Breast epithelium (tissue), 4 donors: ENCODE results near the gene CFAP141. TPM values are rescaled to one million over a fixed set of nuclear protein-coding genes. Genes with fewer than 3 reads are reported as not detected.
A peak's percentile ranks its signal among the peaks of the same experiment; 100 is the strongest.
"Not testable (repeated sequence)": the region's sequence is repeated elsewhere in the genome, so short reads cannot be mapped to it uniquely, and the experiment has no call there.

Experiments
- DNase-seq, 2 donors: peaks; one replicate each; pipeline ENCODE4 v3.0.0-alpha.2; 2019; ENCODE audit warnings: low spot score in 2 of 2
- H3K27ac ChIP-seq, 2 donors: fragments of 200-600 bp; sonication (generic) in 1 of 2; one replicate each; pipeline ENCODE4 v1.5.1; 2016 to 2019; ENCODE audit warnings: mild to moderate bottlenecking in 1 of 2
- H3K27me3 ChIP-seq, 2 donors: fragments of 200-600 bp; sonication (generic) in 1 of 2; one replicate each; pipeline versions ENCODE4 v1.5.1 to v1.6.0; 2017 to 2019; ENCODE audit warnings: control low read depth in 1 of 2, mild to moderate bottlenecking in 1 of 2
- H3K36me3 ChIP-seq: fragments of 200-600 bp; one replicate; pipeline ENCODE4 v1.5.1; 2019
- H3K4me1 ChIP-seq, 2 donors: fragments of 200-600 bp; sonication (generic); one replicate each; pipeline ENCODE4 v1.5.1; 2016 to 2019; ENCODE audit warnings: control low read depth in 1 of 2
- H3K4me3 ChIP-seq, 3 donors: fragments of 200-600 bp; sonication (generic); 1 replicate in 2 of 3; 2 replicates in 1 of 3; pipeline ENCODE4 v1.5.1; 2016 to 2019; ENCODE audit warnings: mild to moderate bottlenecking in 3 of 3, moderate library complexity in 2 of 3
- H3K9me3 ChIP-seq, 2 donors: fragments of 200-600 bp; sonication (generic) in 1 of 2; one replicate each; pipeline ENCODE4 v1.5.1; 2016 to 2019; ENCODE audit warnings: control low read depth in 1 of 2
- CTCF ChIP-seq, 3 donors: fragments of 450-650 bp; IDR thresholded peaks; one replicate each; pipeline ENCODE4 v1.5.1; 2016 to 2017; ENCODE audit warnings: antibody characterized with exemption in 3 of 3, mild to moderate bottlenecking in 3 of 3, moderate library complexity in 3 of 3
- POLR2A ChIP-seq: fragments of 450-650 bp; IDR thresholded peaks from one replicate; pipeline ENCODE4 v1.6.1; 2016; ENCODE audit warnings: antibody characterized with exemption, mild to moderate bottlenecking, moderate library complexity
- POLR2AphosphoS5 ChIP-seq, 3 donors: sonication (generic); formaldehyde crosslinking; IDR thresholded peaks; one replicate each; pipeline ENCODE4 v1.6.1; 2017; ENCODE audit warnings: antibody characterized with exemption in 3 of 3
- intact Hi-C: fragments of 100-400 bp; cut with DNase I; formaldehyde crosslinking; loops from one replicate; pipeline ENCODE4 v1.15.1; 2023; ENCODE audit warnings: low total_unique reads
- total RNA-seq, 3 donors: library from RNA; depleted of rRNA; stranded (reverse); fragments of >200 nt; gene quantifications; one replicate each; pipeline ENCODE4 v1.1.0, GENCODE V29; 2016

The CFAP141 gene
- total RNA-seq, 3 donors from 2014 or later = not detected

GRCh38 chr1:154208677-154209388, 2.7 kb upstream of the CFAP141 start:
- Histone ChIP-seq H3K27me3 (no peaks in the 10 kb centered on the region), H3K36me3 (peaks cover 13% of the 10 kb centered on the region), H3K4me3 (no peak overlapping the region), H3K4me1 (no peaks in the 10 kb centered on the region), H3K9me3 (no peaks in the 10 kb centered on the region), H3K27ac (no peak overlapping the region)
- intact Hi-C loops = loop anchor here (10.0 kb wide), 1 partner anchor 56 kb away; no protein-coding TSS in a partner anchor
- TF ChIP-seq POLR2A (no peak), POLR2AphosphoS5 (IDR thresholded peaks at IDR 0.05) (no peak), CTCF (IDR thresholded peaks at IDR 0.05) (no peak)
- DNase-seq = no peak

GRCh38 chr1:154207262-154207661, 1.1 kb upstream of the CFAP141 start:
- TF ChIP-seq CTCF (IDR thresholded peaks at IDR 0.05) (no peak), POLR2A (no peak), POLR2AphosphoS5 (IDR thresholded peaks at IDR 0.05) (no peak)
- no peak for DNase-seq
- no peaks in the 10 kb centered on the region for H3K27me3 ChIP-seq
- intact Hi-C loops = loop anchor here (10.0 kb wide), 1 partner anchor 58 kb away; no protein-coding TSS in a partner anchor
- H3K4me1 ChIP-seq = no peaks in the 10 kb centered on the region
- H3K27ac ChIP-seq = no peak overlapping the region
- no peaks in the 10 kb centered on the region for H3K9me3 ChIP-seq
- peaks cover 9% of the 10 kb centered on the region for H3K36me3 ChIP-seq
- H3K4me3 ChIP-seq = no peak overlapping the region

GRCh38 chr1:154205778-154206177, 355 bp downstream of the CFAP141 start:
- not testable (repeated sequence) for H3K4me1 ChIP-seq, H3K4me3 ChIP-seq, H3K27ac ChIP-seq, DNase-seq, H3K27me3 ChIP-seq, H3K9me3 ChIP-seq, H3K36me3 ChIP-seq
- intact Hi-C loops = loop anchor here (10.0 kb wide), 1 partner anchor 59 kb away; no protein-coding TSS in a partner anchor

- H3K4me3 ChIP-seq = peak overlapping the region in 1 of 3 donors; percentile 45
- no peaks in the 10 kb centered on the region for H3K9me3 ChIP-seq
- no peaks in the 10 kb centered on the region for H3K27me3 ChIP-seq
- no peak for DNase-seq
- no peaks in the 10 kb centered on the region for H3K4me1 ChIP-seq
- peak overlapping the region in 1 of 2 donors; percentile 38 for H3K27ac ChIP-seq
- H3K36me3 ChIP-seq = no peaks in the 10 kb centered on the region
- TF ChIP-seq POLR2AphosphoS5 (IDR thresholded peaks at IDR 0.05) (no peak), POLR2A (no peak), CTCF (IDR thresholded peaks at IDR 0.05) (no peak)
- intact Hi-C loops = no loop called here
Observed at GRCh38 chr1:154199563-154199879, 6.6 kb downstream of the CFAP141 start.

- no peaks in the 10 kb centered on the region for H3K9me3 ChIP-seq
- H3K36me3 ChIP-seq = no peaks in the 10 kb centered on the region
- H3K27ac ChIP-seq = peak overlapping the region in 1 of 2 donors; percentile 38
- no peak for DNase-seq
- no peaks in the 10 kb centered on the region for H3K27me3 ChIP-seq
- no peaks in the 10 kb centered on the region for H3K4me1 ChIP-seq
- intact Hi-C loops = no loop called here
- TF ChIP-seq CTCF (IDR thresholded peaks at IDR 0.05) (peak; percentile 19 to 34 (median 28)), POLR2A (no peak)
- H3K4me3 ChIP-seq = peak overlapping the region in 1 of 3 donors; percentile 45
Observed at GRCh38 chr1:154198756-154199562, 7.2 kb downstream of the CFAP141 start.
